ENCODE results near the gene PPP2R2D.

PPP2R2D gene

GRCh38 chr10:131905603-131906268, 4.9 kb downstream of the PPP2R2D start:
- no peaks in the 10 kb centered on the region for H3K27me3 ChIP-seq (ENCODE audit: control insufficient read depth, insufficient read depth, low read length)
- no peak for TF ChIP-seq CTCF (IDR thresholded peaks at IDR 0.05)
- H3K27ac ChIP-seq: peak overlapping the region; percentile 26
- peaks cover 49% of the 10 kb centered on the region for H3K4me1 ChIP-seq
- no peak overlapping the region for H2AFZ ChIP-seq
- peak overlapping the region; percentile 46 for H3K4me2 ChIP-seq (ENCODE audit: low read length)
- H3K36me3 ChIP-seq (ENCODE audit: control insufficient read depth, insufficient read depth, low read length): no peaks in the 10 kb centered on the region
- peak overlapping the region; percentile 25 for H3K4me3 ChIP-seq (ENCODE audit: low read depth, low read length)
- H3K79me2 ChIP-seq: peaks cover 54% of the 10 kb centered on the region
- H3K9ac ChIP-seq: no peak overlapping the region
- H3K9me3 ChIP-seq (ENCODE audit: control insufficient read depth, low read length): no peaks in the 10 kb centered on the region

- peaks cover 51% of the 10 kb centered on the region for H3K4me1 ChIP-seq
- peak overlapping the region; percentile 46 for H3K4me2 ChIP-seq (ENCODE audit: low read length)
- H3K27me3 ChIP-seq (ENCODE audit: control insufficient read depth, insufficient read depth, low read length): no peaks in the 10 kb centered on the region
- H3K4me3 ChIP-seq (ENCODE audit: low read depth, low read length): no peak overlapping the region
- H3K27ac ChIP-seq: no peak overlapping the region
- no peak for TF ChIP-seq CTCF (IDR thresholded peaks at IDR 0.05)
- H3K36me3 ChIP-seq (ENCODE audit: control insufficient read depth, insufficient read depth, low read length): no peaks in the 10 kb centered on the region
- no peaks in the 10 kb centered on the region for H3K9me3 ChIP-seq (ENCODE audit: control insufficient read depth, low read length)
- peaks cover 58% of the 10 kb centered on the region for H3K79me2 ChIP-seq
- no peak overlapping the region for H3K9ac ChIP-seq
- H2AFZ ChIP-seq: no peak overlapping the region
These were observed 5.4 kb downstream of the PPP2R2D start for GRCh38 chr10:131906269-131906639.

GRCh38 chr10:131907679-131908078, 6.9 kb downstream of the PPP2R2D start:
- Histone ChIP-seq H3K36me3 (ENCODE audit: control insufficient read depth, insufficient read depth, low read length) (no peaks in the 10 kb centered on the region), H3K4me2 (ENCODE audit: low read length) (peak overlapping the region; percentile 21), H3K9ac (no peak overlapping the region), H3K79me2 (peaks cover 57% of the 10 kb centered on the region), H2AFZ (no peak overlapping the region), H3K27me3 (ENCODE audit: control insufficient read depth, insufficient read depth, low read length) (no peaks in the 10 kb centered on the region), H3K4me3 (ENCODE audit: low read depth, low read length) (no peak overlapping the region), H3K9me3 (ENCODE audit: control insufficient read depth, low read length) (no peaks in the 10 kb centered on the region), H3K4me1 (peaks cover 50% of the 10 kb centered on the region), H3K27ac (peak overlapping the region; percentile 6)
- no peak for TF ChIP-seq CTCF (IDR thresholded peaks at IDR 0.05)

DNA sequence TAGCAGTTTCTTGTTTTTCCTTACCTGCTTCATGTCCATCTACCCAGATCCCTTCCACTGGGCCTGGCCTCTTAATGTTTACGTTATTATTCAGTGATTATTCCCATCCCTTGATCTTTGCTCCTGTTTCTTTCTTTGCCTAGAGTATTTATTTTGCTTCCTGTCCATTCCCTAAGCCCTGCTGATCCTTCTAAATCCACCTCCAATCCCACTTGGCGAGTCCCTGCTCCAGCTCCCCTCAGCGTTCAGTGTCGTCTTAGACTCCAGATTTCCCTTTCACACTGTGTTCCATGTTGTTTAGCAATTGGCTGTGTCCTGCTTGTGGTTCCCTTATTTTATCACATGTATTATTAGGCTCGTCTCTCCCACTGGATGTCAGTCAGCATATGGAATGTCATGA, 7.3 kb downstream of the PPP2R2D start:
- no peaks in the 10 kb centered on the region for H3K36me3 ChIP-seq (ENCODE audit: control insufficient read depth, insufficient read depth, low read length)
- H3K4me2 ChIP-seq (ENCODE audit: low read length): no peak overlapping the region
- TF ChIP-seq CTCF (IDR thresholded peaks at IDR 0.05): no peak
- H3K27me3 ChIP-seq (ENCODE audit: control insufficient read depth, insufficient read depth, low read length): no peaks in the 10 kb centered on the region
- no peak overlapping the region for H2AFZ ChIP-seq
- peaks cover 57% of the 10 kb centered on the region for H3K79me2 ChIP-seq
- H3K27ac ChIP-seq: peak overlapping the region; percentile 6
- no peaks in the 10 kb centered on the region for H3K9me3 ChIP-seq (ENCODE audit: control insufficient read depth, low read length)
- no peak overlapping the region for H3K4me3 ChIP-seq (ENCODE audit: low read depth, low read length)
- peaks cover 50% of the 10 kb centered on the region for H3K4me1 ChIP-seq
- H3K9ac ChIP-seq: no peak overlapping the region

All from parathyroid adenoma (tissue), 2 donors.